Fibroblast of gingiva (primary cell): ENCODE measurements around the gene EGFR.

Source experiments
- DNase-seq: peaks from one replicate; pipeline ENCODE4 v3.0.0-alpha.2; 2011; ENCODE audit warnings: low read depth

EGFR gene

DNA sequence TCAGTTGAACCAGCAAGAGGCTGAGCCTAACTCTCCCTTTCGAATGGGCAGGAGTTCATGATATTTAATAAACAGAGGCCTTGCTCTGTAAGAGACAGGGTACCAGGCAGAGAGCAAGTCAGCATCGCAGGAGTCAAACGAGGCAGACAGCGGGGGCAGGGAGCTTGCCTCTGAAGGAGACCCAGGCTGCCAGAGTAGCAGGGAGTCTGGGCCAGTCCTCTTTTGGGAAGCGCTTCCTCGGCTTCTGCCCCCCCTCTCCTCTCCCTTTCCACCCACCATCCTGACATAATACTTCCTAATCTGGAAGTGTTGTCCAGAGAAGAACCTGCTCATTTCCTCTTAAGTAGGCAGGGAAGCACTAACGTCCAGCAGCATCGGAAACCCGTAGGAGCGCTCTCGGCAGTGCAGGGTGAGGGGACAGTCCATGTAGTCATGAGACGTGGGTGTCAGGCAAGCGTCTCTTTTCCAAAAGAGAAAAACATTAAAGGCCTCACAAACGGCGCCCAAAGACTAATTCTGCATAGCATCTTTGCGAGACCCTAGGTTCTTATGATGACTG lies 171.1 kb downstream of the EGFR start:
- DNase-seq: no peak

DNA sequence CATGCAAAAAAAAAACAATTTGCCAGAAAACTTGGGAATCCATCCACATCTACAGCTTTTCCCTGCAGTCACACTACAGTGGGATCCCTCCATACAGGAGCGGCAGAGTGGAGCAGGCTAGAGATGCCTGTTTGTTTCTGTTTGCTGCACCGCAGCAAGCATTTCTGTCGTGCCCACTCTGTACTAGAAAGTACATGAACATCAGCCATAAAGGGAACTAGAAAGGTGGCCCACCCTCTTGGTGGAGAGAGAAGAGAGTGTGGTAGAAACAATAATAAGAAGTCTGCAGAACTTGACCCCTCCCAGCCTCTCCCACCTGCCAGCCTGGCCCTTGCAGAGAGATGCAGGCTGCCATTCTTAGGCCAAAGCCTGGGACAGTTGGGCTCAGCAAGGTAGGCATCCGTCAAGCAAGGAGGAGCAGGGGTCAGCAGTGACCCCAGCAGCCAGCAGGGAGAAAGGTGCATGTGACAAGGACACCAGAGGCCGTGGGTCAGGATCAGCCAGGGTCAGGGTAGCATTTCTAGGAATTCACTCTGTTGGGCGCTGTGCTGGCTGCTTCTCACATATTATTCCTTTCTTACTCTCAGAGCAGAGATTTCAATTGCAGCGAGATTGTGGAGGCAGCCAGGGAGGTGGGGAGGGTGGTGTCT lies 171.8 kb downstream of the EGFR start:
- no peak for DNase-seq

DNA sequence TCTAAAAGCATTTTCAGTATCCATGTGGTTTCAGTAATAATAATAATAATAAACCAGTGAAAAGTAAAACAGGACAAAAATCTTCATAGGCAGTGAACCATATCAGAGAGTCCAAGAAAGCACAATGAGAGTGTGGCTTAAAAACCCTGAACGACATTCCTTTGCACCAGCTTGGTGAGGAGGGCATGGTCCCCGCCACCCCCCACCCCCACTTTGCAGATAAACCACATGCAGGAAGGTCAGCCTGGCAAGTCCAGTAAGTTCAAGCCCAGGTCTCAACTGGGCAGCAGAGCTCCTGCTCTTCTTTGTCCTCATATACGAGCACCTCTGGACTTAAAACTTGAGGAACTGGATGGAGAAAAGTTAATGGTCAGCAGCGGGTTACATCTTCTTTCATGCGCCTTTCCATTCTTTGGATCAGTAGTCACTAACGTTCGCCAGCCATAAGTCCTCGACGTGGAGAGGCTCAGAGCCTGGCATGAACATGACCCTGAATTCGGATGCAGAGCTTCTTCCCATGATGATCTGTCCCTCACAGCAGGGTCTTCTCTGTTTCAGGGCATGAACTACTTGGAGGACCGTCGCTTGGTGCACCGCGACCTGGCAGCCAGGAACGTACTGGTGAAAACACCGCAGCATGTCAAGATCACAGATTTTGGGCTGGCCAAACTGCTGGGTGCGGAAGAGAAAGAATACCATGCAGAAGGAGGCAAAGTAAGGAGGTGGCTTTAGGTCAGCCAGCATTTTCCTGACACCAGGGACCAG lies 172.5 kb downstream of the EGFR start:
- DNase-seq: no peak

DNA sequence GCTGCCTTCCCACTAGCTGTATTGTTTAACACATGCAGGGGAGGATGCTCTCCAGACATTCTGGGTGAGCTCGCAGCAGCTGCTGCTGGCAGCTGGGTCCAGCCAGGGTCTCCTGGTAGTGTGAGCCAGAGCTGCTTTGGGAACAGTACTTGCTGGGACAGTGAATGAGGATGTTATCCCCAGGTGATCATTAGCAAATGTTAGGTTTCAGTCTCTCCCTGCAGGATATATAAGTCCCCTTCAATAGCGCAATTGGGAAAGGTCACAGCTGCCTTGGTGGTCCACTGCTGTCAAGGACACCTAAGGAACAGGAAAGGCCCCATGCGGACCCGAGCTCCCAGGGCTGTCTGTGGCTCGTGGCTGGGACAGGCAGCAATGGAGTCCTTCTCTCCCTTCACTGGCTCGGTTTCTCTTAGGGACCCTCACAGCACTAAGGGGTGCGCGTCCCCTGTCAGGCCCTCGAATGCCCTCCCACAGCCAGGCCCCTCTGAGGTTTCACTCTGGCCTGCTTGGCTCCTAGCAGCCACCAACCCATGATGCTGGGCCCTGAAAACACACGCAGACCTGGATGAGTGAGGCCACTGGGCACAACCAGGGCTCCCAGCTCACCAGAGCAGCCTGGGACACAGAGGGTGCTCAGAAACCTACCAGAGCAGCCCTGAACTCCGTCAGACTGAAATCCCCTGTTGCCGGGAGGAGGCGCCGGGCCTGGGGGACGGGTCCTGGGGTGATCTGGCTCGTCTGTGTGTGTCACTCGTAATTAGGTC lies 173.3 kb downstream of the EGFR start:
- DNase-seq: no peak

DNA sequence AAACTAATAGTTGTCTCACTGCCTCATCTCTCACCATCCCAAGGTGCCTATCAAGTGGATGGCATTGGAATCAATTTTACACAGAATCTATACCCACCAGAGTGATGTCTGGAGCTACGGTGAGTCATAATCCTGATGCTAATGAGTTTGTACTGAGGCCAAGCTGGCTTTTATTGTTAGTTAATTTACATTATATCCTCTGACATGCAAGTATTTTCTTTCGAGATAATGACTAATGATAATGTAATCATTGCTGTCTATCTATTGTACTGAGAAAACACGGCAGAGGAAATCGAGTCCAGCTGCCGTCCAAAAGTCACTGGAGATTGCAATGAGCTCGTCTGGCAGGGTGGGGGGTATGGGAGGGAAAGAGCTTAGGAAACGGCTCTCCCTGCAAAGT lies 173.9 kb downstream of the EGFR start:
- peak; percentile 83 for DNase-seq

DNA sequence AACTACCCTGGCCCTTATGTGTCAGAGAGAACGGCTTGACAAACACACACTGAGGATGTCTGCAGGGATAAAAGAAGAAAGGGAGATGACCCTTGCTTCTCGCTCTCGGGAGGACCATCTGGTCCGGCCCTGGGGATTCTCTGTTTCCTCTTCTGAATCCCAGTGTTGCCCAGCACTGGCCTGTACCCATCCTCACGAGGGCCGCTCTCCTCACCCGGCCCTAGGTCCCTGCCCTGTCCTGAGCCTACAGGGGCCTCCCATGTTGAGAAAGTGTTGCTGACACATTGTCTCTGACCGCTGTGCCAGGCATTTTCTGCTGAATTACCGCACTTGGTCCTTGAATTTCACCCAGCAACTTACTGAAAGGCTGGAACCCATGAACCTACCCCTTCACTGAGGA lies 174.4 kb downstream of the EGFR start:
- no peak for DNase-seq

DNA sequence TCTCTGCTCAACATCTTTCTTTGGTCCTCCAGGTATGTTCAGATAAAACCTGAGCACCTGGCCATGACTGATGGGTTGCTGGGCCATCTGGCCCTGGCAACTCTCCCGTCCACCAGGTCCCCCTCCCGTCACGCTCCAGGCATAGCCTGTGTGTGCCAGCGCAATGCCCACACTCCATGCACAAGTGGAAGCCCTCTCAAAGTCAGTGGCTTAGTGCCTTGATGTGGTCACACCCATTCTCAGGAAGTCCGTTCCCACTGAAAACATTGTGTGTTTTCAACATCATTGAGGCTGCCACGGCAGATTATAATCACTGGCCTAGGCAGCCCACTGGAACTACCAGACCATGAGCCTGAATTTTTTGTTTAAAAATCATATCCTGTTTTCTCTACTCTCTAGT lies 175.7 kb downstream of the EGFR start:
- DNase-seq: no peak

DNA sequence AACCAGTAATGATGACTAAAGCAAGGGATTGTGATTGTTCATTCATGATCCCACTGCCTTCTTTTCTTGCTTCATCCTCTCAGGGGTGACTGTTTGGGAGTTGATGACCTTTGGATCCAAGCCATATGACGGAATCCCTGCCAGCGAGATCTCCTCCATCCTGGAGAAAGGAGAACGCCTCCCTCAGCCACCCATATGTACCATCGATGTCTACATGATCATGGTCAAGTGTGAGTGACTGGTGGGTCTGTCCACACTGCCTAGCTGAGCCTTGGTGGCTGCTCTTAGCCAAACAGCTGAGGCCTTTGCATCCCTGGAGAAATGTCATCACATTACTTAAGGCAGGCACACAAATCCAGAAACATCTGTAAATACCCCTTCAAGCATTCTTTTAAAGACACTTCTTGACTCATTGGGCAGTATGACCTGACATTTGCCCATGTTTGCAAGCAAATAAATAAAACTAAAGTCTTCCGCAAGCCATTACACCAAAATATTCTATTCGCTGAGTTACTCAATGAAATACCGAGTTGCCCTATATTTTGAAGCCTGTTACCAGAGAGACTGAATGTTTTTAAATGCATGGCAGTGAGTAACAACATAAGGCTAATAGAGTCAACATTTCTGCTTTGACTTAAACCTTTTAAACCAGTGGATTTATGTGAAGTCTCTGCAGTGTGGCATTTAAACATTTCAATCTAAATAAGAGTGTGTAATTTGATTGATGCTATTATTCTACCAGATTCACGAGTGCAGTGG lies 180.0 kb downstream of the EGFR start:
- peak; percentile 51 for DNase-seq

DNA sequence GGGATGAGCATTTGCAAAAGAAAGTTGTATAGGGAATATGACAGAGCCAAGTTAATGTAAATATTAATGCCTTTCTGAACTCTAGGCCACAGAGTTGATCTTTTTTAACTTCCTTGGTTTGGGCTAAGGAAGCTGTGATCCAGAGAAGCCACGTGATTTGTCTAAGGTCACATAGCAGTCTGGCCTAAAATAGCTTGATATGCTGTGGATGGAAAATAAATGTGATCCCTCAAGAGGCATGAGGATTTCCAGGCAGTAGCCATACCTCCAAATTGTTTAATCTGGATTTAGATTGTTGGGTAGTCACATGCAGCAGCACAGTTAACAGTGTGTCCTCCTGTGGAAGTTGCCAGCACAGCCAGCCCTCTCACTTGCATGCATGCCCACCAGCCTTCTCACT lies 180.6 kb downstream of the EGFR start:
- no peak for DNase-seq

DNA sequence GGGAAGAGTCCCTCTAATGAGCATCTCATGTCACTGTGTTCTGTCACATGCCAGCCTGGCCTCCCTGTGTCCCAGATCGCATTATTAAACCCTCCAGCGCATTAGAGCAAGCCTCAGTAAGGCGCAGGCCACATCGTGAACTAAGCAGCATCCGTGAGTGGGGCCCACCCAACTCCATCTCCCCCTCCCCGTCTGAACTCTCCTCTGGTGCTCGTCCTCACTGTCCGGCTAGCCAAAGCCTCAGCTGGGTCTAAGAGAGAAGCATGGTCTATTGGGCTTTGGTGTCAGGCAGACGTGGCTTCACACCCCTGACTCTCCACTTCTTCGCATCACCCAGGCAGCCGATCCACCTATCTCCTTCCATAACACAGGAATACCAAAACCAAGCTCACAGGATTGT lies 181.6 kb downstream of the EGFR start:
- no peak for DNase-seq

DNA sequence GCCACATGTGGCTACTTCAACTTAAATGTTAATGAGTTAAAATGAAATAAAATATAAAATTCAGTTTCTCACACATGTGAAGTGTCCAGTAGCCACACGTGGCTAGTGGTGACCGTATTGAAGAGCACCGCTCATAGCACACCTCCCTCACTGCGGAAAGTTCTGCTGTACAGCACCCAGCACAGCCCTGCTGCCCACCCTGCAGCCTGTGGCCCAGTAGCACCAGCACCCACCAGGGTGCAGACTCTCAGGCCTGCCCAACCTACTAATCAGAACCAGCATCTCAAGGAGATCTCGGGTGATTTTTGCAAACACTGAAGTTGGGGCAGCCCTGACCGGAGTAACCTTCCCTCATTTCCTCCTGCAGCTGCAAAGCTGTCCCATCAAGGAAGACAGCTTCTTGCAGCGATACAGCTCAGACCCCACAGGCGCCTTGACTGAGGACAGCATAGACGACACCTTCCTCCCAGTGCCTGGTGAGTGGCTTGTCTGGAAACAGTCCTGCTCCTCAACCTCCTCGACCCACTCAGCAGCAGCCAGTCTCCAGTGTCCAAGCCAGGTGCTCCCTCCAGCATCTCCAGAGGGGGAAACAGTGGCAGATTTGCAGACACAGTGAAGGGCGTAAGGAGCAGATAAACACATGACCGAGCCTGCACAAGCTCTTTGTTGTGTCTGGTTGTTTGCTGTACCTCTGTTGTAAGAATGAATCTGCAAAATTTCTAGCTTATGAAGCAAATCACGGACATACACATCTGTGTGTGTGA lies 183.5 kb downstream of the EGFR start:
- no peak for DNase-seq

DNA sequence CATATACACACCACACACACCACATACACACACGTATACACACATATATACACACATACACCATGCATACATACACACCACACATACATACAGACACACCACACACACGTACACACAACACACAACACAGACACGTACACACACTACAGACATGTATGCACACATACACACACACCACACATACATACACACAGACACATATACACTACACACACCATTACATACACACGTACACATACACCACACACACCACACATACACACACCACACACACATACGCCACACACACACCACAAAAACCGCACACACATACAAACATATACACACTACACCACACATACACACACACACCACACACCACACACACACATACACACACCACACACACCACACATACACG lies 184.5 kb downstream of the EGFR start:
- DNase-seq: no peak

DNA sequence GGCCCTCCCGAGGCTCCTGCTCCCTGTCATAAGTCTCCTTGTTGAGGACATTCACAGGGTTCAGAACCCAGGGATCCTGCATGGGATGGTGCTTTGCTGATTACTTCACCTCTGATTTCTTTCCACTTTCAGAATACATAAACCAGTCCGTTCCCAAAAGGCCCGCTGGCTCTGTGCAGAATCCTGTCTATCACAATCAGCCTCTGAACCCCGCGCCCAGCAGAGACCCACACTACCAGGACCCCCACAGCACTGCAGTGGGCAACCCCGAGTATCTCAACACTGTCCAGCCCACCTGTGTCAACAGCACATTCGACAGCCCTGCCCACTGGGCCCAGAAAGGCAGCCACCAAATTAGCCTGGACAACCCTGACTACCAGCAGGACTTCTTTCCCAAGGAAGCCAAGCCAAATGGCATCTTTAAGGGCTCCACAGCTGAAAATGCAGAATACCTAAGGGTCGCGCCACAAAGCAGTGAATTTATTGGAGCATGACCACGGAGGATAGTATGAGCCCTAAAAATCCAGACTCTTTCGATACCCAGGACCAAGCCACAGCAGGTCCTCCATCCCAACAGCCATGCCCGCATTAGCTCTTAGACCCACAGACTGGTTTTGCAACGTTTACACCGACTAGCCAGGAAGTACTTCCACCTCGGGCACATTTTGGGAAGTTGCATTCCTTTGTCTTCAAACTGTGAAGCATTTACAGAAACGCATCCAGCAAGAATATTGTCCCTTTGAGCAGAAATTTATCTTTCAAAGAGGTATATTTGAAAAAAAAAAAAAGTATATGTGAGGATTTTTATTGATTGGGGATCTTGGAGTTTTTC lies 186.5 kb downstream of the EGFR start:
- DNase-seq: no peak

DNA sequence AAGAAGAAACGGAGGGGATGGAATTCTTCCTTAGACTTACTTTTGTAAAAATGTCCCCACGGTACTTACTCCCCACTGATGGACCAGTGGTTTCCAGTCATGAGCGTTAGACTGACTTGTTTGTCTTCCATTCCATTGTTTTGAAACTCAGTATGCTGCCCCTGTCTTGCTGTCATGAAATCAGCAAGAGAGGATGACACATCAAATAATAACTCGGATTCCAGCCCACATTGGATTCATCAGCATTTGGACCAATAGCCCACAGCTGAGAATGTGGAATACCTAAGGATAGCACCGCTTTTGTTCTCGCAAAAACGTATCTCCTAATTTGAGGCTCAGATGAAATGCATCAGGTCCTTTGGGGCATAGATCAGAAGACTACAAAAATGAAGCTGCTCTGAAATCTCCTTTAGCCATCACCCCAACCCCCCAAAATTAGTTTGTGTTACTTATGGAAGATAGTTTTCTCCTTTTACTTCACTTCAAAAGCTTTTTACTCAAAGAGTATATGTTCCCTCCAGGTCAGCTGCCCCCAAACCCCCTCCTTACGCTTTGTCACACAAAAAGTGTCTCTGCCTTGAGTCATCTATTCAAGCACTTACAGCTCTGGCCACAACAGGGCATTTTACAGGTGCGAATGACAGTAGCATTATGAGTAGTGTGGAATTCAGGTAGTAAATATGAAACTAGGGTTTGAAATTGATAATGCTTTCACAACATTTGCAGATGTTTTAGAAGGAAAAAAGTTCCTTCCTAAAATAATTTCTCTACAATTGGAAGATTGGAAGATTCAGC lies 187.6 kb downstream of the EGFR start:
- no peak for DNase-seq

DNA sequence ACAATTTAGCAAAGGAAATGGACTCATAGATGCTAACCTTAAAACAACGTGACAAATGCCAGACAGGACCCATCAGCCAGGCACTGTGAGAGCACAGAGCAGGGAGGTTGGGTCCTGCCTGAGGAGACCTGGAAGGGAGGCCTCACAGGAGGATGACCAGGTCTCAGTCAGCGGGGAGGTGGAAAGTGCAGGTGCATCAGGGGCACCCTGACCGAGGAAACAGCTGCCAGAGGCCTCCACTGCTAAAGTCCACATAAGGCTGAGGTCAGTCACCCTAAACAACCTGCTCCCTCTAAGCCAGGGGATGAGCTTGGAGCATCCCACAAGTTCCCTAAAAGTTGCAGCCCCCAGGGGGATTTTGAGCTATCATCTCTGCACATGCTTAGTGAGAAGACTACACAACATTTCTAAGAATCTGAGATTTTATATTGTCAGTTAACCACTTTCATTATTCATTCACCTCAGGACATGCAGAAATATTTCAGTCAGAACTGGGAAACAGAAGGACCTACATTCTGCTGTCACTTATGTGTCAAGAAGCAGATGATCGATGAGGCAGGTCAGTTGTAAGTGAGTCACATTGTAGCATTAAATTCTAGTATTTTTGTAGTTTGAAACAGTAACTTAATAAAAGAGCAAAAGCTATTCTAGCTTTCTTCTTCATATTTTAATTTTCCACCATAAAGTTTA lies 188.8 kb downstream of the EGFR start:
- DNase-seq: no peak

DNA sequence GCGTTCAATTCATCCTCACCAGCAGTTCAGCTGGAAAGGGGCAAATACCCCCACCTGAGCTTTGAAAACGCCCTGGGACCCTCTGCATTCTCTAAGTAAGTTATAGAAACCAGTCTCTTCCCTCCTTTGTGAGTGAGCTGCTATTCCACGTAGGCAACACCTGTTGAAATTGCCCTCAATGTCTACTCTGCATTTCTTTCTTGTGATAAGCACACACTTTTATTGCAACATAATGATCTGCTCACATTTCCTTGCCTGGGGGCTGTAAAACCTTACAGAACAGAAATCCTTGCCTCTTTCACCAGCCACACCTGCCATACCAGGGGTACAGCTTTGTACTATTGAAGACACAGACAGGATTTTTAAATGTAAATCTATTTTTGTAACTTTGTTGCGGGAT lies 190.5 kb downstream of the EGFR start:
- no peak for DNase-seq

DNA sequence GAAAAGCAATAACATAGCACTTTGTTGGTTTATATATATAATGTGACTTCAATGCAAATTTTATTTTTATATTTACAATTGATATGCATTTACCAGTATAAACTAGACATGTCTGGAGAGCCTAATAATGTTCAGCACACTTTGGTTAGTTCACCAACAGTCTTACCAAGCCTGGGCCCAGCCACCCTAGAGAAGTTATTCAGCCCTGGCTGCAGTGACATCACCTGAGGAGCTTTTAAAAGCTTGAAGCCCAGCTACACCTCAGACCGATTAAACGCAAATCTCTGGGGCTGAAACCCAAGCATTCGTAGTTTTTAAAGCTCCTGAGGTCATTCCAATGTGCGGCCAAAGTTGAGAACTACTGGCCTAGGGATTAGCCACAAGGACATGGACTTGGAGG lies 191.4 kb downstream of the EGFR start:
- no peak for DNase-seq

DNA sequence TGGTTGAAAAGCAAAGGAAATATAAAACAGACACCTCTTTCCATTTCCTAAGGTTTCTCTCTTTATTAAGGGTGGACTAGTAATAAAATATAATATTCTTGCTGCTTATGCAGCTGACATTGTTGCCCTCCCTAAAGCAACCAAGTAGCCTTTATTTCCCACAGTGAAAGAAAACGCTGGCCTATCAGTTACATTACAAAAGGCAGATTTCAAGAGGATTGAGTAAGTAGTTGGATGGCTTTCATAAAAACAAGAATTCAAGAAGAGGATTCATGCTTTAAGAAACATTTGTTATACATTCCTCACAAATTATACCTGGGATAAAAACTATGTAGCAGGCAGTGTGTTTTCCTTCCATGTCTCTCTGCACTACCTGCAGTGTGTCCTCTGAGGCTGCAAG lies 191.9 kb downstream of the EGFR start:
- DNase-seq: peak; percentile 37

DNA sequence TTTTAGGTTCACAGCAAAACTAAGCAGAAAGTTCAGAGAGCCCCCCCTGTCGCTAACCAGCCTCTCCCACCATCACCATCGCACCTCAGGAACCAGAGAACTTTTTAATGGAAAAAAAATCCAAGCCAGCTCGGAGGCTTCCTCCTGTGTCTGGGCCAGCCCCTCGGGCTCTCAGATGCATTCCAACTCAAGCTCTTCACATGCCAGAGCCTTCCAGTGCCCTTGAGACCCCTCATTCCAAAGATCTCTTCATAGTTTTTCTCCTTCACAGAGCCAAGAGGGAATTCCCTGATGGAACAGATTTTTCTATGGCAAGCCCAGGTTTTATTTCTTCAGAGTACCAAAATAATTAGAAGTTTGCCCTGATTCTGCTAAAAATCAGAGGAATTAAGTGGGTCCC lies 192.9 kb downstream of the EGFR start:
- DNase-seq: no peak
